HepG2 (cell line): Measurements from ENCODE around the gene ZNFX1. TPM values are rescaled to one million over a fixed set of nuclear protein-coding genes. Genes with fewer than 3 reads are reported as not detected.

Source experiments
- AKAP8 ChIP-seq: sonication (generic); formaldehyde crosslinking; IDR thresholded peaks from 2 replicates; pipeline ENCODE4 v1.5.1; 2020; ENCODE audit warnings: mild to moderate bottlenecking, missing genetic modification reagents
- CBX5 ChIP-seq: sonication (generic); formaldehyde crosslinking; IDR thresholded peaks from 2 replicates; pipeline ENCODE4 v1.4.0; 2020; ENCODE audit warnings: missing genetic modification reagents, borderline replicate concordance
- CHD2 ChIP-seq: IDR thresholded peaks from 2 replicates; pipeline ENCODE4 v1.6.1; 2011; ENCODE audit warnings: low read depth, low read length, improper control_type of control experiment
- HNF4A ChIP-seq: sonication (generic); formaldehyde crosslinking; IDR thresholded peaks from 2 replicates; pipeline ENCODE4 v1.4.0; 2020; ENCODE audit warnings: missing genetic modification reagents
- JUND ChIP-seq: sonication (generic); formaldehyde crosslinking; IDR thresholded peaks from 2 replicates; pipeline ENCODE4 v1.8.0; 2022; ENCODE audit warnings: mild to moderate bottlenecking, missing genetic modification reagents
- SMARCE1 ChIP-seq: fragments of 450-650 bp; IDR thresholded peaks from 2 replicates; pipeline ENCODE4 v1.6.1; 2017; ENCODE audit warnings: borderline replicate concordance
- SPEN ChIP-seq: sonication (generic); formaldehyde crosslinking; IDR thresholded peaks from 2 replicates; pipeline ENCODE4 v1.5.1; 2020; ENCODE audit warnings: low read depth, mild to moderate bottlenecking, missing genetic modification reagents
- ZNF282 ChIP-seq: fragments of 450-650 bp; IDR thresholded peaks from 2 replicates; pipeline ENCODE4 v1.6.1; 2018; ENCODE audit not compliant: partially characterized antibody
- ZNF446 ChIP-seq: sonication (generic); formaldehyde crosslinking; IDR thresholded peaks from 2 replicates; pipeline ENCODE4 v1.5.0; 2020; ENCODE audit warnings: mild to moderate bottlenecking, missing genetic modification reagents
- ZNF460 ChIP-seq: sonication (generic); formaldehyde crosslinking; IDR thresholded peaks from 2 replicates; pipeline ENCODE4 v1.5.1; 2020; ENCODE audit warnings: missing genetic modification reagents, mild to moderate bottlenecking, borderline replicate concordance
- ZNF557 ChIP-seq: sonication (generic); formaldehyde crosslinking; IDR thresholded peaks from 2 replicates; pipeline ENCODE4 v1.4.0; 2020; ENCODE audit warnings: missing genetic modification reagents
- ZNF891 ChIP-seq: sonication (generic); formaldehyde crosslinking; IDR thresholded peaks from 2 replicates; pipeline ENCODE4 v1.5.0; 2020; ENCODE audit warnings: mild to moderate bottlenecking, missing genetic modification reagents
- polyA plus RNA-seq, 8 experiments: library from polyadenylated mRNA; depleted of rRNA in 3 of 8; stranded (reverse) in 7 of 8; unstranded in 1 of 8; fragments of >200 nt; fragmentation: Illumina TruSeq in 4 of 8; extraction: Trizol in 4 of 8; gene quantifications; 2 replicates each; pipeline versions ENCODE4 v1.2.1 to v1.2.3, GENCODE V29; 2011 to 2016; ENCODE audit warnings: low read depth in 4 of 8, missing spikeins in 1 of 8, mixed read lengths in 1 of 8; ENCODE audit not compliant: insufficient read depth in 1 of 8
- total RNA-seq, 5 experiments: library from RNA; depleted of rRNA; stranded (reverse); fragments of >200 nt; fragmentation: Illumina TruSeq; extraction: Trizol; gene quantifications; 2 replicates each; pipeline ENCODE4 v1.2.3, GENCODE V29; 2016; ENCODE audit warnings: low read depth in 1 of 5
- TF ChIP-seq, protein P1 (sequence below): sonication (generic); formaldehyde crosslinking; IDR thresholded peaks from 2 replicates; pipeline ENCODE4 v1.9.0; 2021; ENCODE audit warnings: missing genetic modification reagents, borderline replicate concordance
- TF ChIP-seq, protein P2 (sequence below): sonication (generic); formaldehyde crosslinking; IDR thresholded peaks from 2 replicates; pipeline ENCODE4 v1.8.1; 2022; ENCODE audit warnings: mild to moderate bottlenecking, missing genetic modification reagents
- TF ChIP-seq, protein P3 (sequence below), 2 experiments: sonication (generic) in 1 of 2; formaldehyde crosslinking in 1 of 2; IDR thresholded peaks; 2 replicates each; pipeline versions ENCODE4 v1.6.1 to v1.9.0; 2014 to 2022; ENCODE audit warnings: antibody characterized with exemption in 1 of 2, borderline replicate concordance in 1 of 2, inconsistent platforms in 1 of 2, low read depth in 1 of 2, missing genetic modification reagents in 1 of 2

The ZNFX1 gene
- total and polyA plus RNA-seq, 2 of the 13 experiments (the other 11 are each of a cell fraction or from before 2014, with no cell fraction given) = 2.9 to 11.1 TPM

DNA sequence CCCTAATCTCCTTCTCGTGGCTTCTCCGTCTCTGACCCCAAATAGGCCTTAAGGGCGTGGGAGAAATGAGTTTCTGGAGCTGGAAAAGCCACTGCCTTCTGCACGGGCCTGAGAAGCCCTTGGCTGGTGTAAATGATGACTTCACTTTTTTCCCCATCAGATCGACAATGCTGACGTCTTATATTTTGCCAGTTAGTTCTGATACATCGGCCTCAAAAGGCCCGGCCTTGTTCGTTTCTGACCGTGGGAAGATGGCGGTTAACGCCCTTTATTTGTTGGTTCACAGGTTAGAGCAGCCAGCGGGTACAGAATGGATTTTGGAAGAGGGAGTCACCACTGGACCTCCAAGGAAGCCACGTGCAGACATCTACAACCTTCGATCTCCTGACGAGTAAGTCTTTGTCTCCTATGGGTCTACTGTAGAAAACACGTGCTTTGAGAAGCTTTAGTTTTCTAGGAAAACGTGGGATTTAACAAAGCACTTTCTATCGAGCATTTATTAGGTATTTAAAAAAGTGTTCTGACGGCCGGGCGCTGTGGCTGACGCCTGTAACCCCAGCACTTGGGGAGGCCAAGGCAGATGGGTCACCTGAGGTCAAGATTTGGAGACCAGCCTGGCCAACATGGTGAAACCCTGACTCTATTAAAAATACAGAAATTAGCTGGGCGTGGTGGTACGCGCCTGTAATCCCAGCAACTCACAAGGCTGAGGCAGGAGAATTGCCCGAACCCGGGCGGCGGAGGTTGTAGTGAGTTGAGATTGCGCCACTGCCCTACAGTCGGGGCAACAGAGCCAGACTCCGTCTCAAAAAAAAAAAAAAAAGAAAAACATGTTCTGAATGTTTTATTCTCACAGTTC, 1.2 kb upstream of the ZNFX1 start (continued):
- TF ChIP-seq, protein P1, sequence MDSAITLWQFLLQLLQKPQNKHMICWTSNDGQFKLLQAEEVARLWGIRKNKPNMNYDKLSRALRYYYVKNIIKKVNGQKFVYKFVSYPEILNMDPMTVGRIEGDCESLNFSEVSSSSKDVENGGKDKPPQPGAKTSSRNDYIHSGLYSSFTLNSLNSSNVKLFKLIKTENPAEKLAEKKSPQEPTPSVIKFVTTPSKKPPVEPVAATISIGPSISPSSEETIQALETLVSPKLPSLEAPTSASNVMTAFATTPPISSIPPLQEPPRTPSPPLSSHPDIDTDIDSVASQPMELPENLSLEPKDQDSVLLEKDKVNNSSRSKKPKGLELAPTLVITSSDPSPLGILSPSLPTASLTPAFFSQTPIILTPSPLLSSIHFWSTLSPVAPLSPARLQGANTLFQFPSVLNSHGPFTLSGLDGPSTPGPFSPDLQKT (CRISPR knock-in tag) = no peak
- TF ChIP-seq AKAP8 (CRISPR knock-in tag) (no peak), HNF4A (no peak), ZNF460 (CRISPR knock-in tag) (no peak), ZNF557 (CRISPR knock-in tag) (no peak), SMARCE1 (no peak), ZNF446 (CRISPR knock-in tag) (no peak; the same call in 1 of the 2 replicates), CBX5 (no peak), ZNF282 (no peak), CHD2 (no peak), SPEN (CRISPR knock-in tag) (no peak), JUND (CRISPR knock-in tag) (0 out of 2 replicates have a peak, but pooled peaks have one; percentile 59), ZNF891 (CRISPR knock-in tag) (no peak)
- TF ChIP-seq, protein P2, sequence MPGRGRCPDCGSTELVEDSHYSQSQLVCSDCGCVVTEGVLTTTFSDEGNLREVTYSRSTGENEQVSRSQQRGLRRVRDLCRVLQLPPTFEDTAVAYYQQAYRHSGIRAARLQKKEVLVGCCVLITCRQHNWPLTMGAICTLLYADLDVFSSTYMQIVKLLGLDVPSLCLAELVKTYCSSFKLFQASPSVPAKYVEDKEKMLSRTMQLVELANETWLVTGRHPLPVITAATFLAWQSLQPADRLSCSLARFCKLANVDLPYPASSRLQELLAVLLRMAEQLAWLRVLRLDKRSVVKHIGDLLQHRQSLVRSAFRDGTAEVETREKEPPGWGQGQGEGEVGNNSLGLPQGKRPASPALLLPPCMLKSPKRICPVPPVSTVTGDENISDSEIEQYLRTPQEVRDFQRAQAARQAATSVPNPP (CRISPR knock-in tag) = no peak
- TF ChIP-seq, protein P3, sequence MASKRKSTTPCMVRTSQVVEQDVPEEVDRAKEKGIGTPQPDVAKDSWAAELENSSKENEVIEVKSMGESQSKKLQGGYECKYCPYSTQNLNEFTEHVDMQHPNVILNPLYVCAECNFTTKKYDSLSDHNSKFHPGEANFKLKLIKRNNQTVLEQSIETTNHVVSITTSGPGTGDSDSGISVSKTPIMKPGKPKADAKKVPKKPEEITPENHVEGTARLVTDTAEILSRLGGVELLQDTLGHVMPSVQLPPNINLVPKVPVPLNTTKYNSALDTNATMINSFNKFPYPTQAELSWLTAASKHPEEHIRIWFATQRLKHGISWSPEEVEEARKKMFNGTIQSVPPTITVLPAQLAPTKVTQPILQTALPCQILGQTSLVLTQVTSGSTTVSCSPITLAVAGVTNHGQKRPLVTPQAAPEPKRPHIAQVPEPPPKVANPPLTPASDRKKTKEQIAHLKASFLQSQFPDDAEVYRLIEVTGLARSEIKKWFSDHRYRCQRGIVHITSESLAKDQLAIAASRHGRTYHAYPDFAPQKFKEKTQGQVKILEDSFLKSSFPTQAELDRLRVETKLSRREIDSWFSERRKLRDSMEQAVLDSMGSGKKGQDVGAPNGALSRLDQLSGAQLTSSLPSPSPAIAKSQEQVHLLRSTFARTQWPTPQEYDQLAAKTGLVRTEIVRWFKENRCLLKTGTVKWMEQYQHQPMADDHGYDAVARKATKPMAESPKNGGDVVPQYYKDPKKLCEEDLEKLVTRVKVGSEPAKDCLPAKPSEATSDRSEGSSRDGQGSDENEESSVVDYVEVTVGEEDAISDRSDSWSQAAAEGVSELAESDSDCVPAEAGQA (IDR thresholded peaks at IDR 0.05; ENCODE audit: low read depth) = no peak
- TF ChIP-seq, protein P3 (CRISPR knock-in tag; IDR thresholded peaks at IDR 0.05; ENCODE audit: borderline replicate concordance) = 0 out of 2 replicates have a peak, but pooled peaks have one; percentile 47
